Measurements from ENCODE around the gene MAB21L4. TPM values are rescaled to one million over a fixed set of nuclear protein-coding genes. Genes with fewer than 3 reads are reported as not detected.

The MAB21L4 gene
- total RNA-seq, 1 donor from 2014 or later, result 19.3 TPM

DNA sequence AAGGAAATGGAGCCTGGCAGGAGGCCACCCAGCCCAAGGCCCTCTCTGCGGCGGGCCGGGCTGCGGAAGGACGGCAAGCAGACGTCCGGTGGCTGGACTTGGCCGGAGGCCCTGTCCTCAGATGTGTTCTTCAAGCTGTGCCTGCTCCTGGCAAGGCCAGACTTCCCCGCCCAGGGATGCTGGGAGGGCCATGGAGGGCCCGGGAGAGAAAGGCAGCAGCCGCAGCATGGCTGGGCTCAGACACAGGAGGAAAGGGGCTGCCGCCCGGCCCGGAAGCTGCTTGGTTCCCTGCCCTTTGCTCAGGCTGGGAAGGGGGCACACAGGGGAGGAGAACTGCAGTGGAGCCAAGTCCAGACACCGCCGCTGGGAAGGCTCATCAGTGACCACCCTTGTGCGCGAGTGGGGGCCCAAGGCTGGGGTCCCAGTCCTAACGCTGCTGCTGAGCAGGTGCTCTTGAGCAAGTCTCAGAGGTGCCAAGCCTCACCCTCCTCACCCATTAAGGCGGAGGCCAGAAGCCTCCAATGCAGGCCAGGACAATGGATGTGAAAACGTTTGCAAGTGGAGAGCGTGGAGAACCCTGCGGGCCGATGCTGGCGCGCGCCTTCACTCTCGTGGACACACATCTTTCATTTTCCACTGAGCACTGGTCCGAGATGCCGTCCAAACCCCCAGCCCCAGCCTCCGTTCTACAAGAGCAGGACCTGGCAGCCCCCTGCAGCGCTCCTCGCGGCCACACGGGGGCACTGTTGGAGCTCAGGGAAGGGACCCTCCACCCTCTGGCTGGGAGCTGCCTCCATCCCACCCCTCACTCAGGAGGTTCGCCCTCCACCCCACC, 18.1 kb upstream of the MAB21L4 start:
- DNase-seq (ENCODE audit: low spot score) (no peak), ATAC-seq (peak; percentile 75)

DNA sequence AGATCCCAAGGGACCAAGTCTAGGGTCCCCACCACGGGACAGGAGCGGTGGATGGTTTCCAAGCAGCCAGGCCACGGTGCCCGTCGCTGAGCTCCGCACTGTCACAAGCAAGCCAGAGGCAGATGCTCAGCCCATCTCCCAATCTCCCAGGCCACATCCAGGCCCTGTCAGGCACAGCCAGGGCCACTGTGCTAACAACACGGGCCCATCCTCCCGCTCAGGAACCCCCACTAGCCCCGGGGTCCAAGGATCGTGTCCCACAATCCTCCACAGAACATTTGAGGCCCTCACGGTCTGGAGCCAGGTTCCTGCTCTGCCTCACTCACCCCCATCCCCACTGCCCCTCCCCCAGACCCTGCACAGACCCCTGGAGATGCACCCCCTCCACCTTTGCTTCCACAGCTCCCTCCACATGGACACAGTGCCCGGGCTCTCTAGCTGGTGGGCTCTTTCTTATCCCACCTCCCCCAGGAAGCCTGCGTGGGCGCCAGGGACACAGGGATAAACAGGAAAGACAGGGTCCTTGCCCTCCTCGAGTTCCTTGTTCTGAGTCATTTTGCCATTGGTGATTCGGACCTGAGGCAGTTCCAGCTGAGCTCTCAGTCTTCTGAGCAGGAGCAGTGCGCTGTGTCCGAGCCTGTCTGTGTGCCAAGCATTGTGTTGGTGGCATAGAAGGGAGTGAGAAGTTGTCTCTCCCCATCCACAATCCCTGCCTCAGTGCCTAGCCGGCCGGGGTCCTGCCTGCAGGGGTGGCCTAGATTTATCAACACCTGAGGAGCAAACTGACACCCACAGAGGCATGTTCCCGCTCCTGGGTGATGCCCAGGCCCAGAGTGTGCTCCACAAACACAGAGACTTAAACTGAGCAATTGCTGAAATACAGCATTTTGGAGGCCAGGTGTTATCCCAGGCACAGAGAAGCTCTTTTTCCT, 17.2 kb upstream of the MAB21L4 start:
- DNase-seq (ENCODE audit: low spot score), result no peak
- no peak for ATAC-seq

DNA sequence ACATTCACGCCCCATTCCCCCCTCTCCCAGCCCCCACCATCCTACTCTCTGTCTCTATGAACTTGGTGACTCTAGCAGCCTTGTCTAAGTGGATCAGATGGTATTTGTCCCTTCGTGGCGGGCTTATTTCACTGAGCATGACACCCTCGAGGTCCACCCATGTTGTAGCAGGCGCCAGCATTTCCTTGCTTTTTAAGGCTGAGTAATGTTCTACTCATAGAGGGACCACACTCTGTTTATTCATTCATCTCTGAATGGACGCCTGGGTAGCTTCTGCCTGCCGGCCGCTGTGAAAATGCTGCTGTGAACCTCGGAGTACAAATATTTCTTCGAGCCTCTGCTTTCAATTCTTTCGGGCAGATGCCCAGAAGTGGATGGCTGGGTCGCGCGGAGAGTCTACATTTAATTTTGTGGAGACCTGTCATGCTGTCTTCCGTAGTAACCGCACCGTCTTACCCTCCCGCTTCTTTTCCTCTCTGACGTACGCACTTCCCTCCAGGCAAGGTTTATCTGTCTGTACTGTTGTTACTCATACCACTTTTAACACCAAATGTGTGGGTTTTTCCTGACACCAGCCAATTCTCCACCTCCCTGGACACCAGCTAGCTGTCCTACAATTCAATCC, 15.8 kb upstream of the MAB21L4 start:
- no peak for DNase-seq (ENCODE audit: low spot score)
- no peak for ATAC-seq

DNA sequence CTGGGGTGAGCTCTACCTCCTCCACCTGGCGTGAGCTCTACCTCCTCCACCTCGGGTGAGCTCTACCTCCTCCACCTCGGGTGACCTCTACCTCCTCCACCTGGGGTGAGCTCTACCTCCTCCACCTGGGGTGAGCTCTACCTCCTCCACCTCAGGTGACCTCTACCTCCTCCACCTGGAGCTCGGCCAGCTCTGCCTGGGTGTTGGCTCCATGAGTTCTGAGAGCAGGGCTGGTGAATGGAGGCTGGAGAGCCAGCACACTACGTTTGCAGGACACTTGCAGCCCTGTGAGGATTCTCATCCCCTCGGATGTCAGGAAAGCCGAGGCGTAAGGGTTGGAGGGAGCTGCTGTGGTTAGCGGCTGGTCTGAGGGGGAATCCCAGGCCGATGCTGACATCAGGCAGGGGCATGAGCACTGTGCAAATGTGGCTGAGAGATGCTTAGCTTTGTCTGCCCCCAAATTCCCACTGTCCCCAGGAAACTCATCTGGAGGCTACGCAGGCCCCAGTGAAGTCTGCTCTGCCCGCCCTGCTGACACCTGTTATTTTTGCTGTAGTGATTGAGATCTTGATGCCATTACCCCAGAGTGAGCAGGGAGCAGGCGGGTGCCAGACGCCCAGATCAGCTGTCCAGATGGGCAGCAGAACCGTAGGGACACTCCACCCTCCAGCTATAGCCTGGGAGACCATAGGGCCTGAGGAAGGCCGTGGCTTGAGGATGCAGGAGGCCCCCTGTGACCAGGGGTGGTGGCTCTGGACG, 13.4 kb upstream of the MAB21L4 start:
- ATAC-seq (no peak), DNase-seq (ENCODE audit: low spot score) (no peak)

DNA sequence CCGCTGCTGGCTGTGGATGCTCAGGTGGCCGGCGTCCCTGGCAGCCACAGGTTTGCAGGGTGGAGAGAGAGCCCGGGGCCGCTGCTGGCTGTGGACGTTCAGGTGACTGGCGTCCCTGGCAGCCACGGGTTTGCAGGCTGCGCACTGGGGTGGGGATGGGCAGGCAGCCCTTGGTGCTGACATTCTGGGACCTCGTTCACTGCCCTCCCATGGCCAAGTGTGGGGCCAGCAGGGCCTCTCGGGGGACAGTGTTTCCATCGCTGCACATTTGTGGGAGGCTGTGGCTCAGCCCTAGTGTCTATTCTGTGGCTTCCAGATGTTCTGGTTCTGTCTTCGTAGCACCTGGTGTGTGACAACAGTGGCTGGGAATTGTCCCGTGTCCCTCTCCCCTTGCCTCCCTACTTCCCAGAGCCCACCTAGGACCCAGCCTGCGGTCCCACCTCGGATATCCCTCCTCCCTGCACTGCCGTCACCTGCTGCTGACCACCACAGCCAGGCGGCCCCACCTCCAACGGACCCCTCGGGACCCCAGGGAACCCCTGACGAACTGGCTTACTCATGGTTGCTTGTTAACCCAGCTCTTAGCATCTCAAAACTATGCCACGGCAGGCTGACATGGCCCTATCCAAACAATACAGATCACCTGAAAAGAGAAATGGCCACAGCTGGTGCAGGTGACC, 11.1 kb upstream of the MAB21L4 start:
- ATAC-seq (no peak), DNase-seq (ENCODE audit: low spot score) (no peak)

DNA sequence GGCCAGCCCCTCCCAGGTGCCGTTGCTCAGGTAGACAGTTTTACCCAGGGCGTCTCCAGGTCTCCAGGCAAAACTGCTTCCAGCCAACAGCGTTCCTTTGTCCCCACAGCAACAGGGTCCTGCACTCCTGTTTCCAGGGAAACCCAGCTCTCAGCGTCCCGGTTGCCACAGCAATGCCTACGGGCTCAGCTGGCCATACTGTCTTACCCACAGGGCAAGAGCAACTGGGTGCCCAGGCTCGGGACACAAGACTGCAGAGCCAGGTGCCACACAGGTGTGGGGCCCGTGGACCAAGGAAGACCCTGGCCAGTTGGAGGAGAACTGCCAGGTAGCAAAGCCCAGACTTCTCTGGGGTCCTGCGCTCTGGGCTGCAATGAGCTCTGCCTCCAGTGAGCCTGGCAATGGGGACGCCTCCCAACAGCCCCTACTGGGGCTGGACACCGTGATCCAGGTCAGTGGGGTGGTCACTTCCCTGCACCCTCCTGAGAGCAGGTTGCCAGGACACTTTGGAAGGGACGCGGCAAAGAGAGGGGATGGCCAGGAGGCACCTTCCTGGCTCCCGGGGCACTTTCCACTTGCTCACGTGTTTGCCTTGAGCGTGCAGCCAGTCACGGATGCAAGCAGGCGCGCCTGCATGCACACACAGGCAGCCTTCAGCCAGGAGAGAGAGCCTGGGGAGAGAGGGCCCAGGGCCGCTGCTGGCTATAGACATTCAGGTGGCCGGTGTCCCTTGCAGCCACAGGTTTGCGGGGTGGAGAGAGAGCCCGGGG, 10.4 kb upstream of the MAB21L4 start, which contains the start of gene CROCC2:
TSS of gene CROCC2 (plus strand) at position 196 of the 770 bp plus-strand sequence. CDS start at position 374, 178 bp downstream.
- ATAC-seq, result no peak

GRCh38 chr2:240905176-240905781, 9.3 kb upstream of the MAB21L4 start:
- no peak for DNase-seq (ENCODE audit: low spot score)

More for the DNA sequence above, 10.4 kb upstream of the MAB21L4 start, which contains the start of gene CROCC2:
- no peak for DNase-seq (ENCODE audit: low spot score)

DNA sequence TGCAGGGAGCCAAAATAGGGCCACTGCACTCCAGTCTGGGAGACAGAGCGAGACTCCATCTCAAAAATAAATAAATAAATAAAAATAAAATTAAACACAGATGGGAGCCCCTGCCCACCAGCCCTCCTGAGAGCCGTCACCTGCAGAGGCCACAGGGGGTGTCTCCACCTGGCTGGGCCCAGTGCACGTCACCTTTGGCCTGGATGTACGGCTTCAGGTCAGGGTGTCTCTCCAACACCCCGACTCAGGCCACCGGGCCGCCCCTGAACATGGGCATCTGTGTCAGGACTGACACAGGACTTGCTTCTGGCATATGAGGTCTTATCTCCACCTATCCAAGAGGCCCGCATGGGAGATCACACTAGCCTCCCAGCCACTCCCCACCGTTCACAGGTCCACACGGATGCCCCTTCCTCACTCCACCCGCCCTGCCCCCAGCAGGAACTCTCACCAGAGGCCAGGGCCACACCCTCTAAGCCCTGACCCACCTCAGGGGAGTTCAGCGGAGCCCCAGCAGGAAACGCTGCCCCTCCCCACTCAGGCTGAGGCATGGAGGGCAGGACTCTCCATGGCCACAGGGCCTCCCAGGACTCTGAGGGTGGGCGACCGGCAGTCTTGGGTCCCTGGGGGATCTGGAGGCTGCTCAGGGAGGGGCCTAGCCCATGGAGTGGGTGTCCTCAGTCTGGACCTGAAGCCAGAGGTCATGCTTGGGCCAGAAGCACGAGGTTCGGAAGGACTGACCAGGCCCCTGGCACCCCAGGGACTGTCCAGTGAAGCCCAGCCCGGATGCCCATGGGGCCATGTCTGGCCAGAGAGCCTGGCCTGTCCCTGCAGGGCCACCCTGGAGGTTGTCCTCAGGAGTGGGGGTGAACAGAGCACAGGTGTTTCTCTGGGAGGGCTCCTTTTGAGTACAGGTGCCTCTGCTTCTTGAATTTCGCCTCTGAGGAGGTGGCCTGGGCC, 8.5 kb upstream of the MAB21L4 start:
- ATAC-seq (no peak), DNase-seq (ENCODE audit: low spot score) (no peak)

More at GRCh38 chr2:240905176-240905781, 9.3 kb upstream of the MAB21L4 start:
- no peak for ATAC-seq

DNA sequence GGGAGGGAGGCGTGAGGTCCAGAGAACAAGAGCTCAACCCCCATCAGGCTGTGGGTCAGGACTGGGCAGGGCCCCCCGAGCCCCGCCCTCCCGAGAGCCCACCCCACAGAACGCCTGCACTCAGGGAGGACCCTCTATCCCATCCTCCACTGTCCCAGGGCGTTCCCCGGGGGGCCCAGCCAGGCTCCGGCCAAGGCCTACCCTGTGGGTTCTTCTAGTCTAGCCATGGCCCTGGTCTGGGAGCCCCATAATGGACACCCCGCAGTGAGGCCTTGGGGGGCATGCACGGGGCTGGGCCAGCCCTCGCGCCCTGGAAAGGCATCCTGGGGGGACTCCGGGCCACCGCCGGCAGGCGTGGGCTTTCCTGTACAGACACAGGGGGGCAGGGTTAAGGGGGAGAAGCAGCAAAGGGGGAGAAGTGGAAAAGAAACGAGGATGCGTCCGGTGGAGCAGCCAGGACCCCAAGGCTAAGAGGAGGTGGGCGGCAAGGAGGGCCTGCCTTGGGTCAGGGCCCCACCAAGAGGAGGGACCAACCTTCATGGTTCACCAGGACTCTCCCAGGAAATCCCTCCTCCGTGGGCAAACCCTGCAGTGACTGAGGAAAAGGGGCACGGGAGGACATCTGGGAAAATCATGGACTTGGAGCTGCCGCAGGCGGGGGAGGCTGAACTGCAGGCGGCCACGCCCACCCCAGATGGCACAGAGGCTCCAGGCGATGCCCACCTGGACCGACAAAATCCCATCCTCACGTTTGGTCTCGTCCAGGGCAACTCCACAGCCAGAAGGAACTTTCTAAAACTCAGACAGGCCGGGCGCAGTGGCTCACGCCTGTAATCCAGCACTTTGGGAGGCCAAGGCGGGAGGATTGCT, 7.5 kb upstream of the MAB21L4 start:
- ATAC-seq, result no peak
- no peak for DNase-seq (ENCODE audit: low spot score)

- ATAC-seq (no peak), DNase-seq (ENCODE audit: low spot score) (no peak)
These were observed 6.7 kb upstream of the MAB21L4 start for GRCh38 chr2:240902615-240903041.

- DNase-seq (ENCODE audit: low spot score), result no peak
- no peak for ATAC-seq
These were observed 6.1 kb upstream of the MAB21L4 start for GRCh38 chr2:240901986-240902614.

GRCh38 chr2:240900141-240900860, 4.3 kb upstream of the MAB21L4 start:
- DNase-seq (ENCODE audit: low spot score) (no peak), ATAC-seq (no peak)

GRCh38 chr2:240899468-240899865, 3.5 kb upstream of the MAB21L4 start:
- ATAC-seq, result no peak
- DNase-seq (ENCODE audit: low spot score), result no peak

DNA sequence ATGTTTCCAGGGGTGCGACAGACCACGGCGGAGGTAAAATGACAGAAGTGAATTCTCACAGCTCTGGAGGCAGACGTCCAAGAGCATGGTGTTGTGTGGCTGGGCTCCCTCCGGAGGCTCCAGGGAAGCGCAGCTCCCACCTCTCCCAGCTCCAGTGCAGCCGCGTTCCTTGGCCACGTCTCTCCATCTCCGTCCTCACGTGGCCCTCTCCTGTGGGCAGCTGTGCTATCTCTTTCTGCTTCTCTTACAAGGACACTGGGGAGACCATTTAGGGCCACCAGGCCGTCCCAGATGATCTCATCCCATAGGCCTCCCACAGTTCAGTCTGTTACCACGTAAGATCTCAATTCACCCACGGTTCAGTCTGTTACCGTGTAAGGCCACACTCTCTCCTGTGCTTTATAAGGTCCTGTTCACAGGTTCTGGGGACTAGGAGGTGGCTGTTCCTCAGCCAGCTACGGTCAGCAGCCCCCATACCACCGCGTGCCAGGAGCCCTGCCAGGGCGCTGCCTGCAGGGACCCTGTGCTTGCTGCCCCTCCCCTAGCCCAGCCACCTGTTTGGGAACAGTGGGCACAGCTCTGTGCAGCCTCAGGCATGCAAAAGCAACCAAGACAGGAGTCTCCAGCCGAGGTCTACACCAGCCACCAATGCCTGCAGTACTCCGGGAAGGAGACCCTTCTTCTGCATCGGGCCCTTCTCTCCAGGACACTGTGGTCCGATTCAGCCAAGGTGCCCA, 2.9 kb upstream of the MAB21L4 start:
- DNase-seq (ENCODE audit: low spot score), result no peak
- no peak for ATAC-seq

All from left lobe of liver (tissue), 2 donors.